Stimulated activated CD4-positive, alpha-beta T cell treated with anti-CD3 and anti-CD28 coated beads, Interleukin-2, amount 100 ng/mL, for 48 hours (primary cell): ENCODE data around the gene FANCG.

ENCODE experiments used
- DNase-seq, 2 donors: peaks; one replicate each; pipeline ENCODE4 v3.0.0-alpha.2; 2020

Gene FANCG

GRCh38 chr9:35057271-35057620, 22.5 kb downstream of the FANCG start:
- DNase-seq: no peak

- no peak for DNase-seq
These were observed 23.0 kb downstream of the FANCG start for GRCh38 chr9:35056571-35057270.

GRCh38 chr9:35054871-35055644, 24.7 kb downstream of the FANCG start:
- DNase-seq: no peak

GRCh38 chr9:35054185-35054835, 25.4 kb downstream of the FANCG start:
- DNase-seq: no peak

- DNase-seq: peak; percentile 37 to 52
These were observed 28.4 kb downstream of the FANCG start for GRCh38 chr9:35051069-35051967.

- DNase-seq: no peak
These were observed 31.2 kb downstream of the FANCG start for GRCh38 chr9:35048511-35048910.

GRCh38 chr9:35044071-35044470, 35.7 kb downstream of the FANCG start:
- no peak for DNase-seq

GRCh38 chr9:35042891-35043545, 36.7 kb downstream of the FANCG start:
- DNase-seq: no peak

- DNase-seq: no peak
These were observed 37.6 kb downstream of the FANCG start for GRCh38 chr9:35042081-35042604.

GRCh38 chr9:35035851-35036701, 43.7 kb downstream of the FANCG start:
- DNase-seq: peak; percentile 26 to 45

GRCh38 chr9:35033101-35033500, 46.6 kb downstream of the FANCG start:
- DNase-seq: no peak

- DNase-seq: no peak
These were observed 49.9 kb downstream of the FANCG start for GRCh38 chr9:35029852-35030251.

GRCh38 chr9:35029241-35029640, 50.5 kb downstream of the FANCG start:
- no peak for DNase-seq

- no peak for DNase-seq
These were observed 51.4 kb downstream of the FANCG start for GRCh38 chr9:35028341-35028740.

GRCh38 chr9:35027860-35028259, 51.9 kb downstream of the FANCG start:
- DNase-seq: no peak

- no peak for DNase-seq
These were observed 52.4 kb downstream of the FANCG start for GRCh38 chr9:35027374-35027773.

- no peak for DNase-seq
These were observed 53.1 kb downstream of the FANCG start for GRCh38 chr9:35026671-35027070.
